Hepatocyte (in vitro differentiated cells): Measurements from ENCODE around the gene SLC47A1. TPM values are rescaled to one million over a fixed set of nuclear protein-coding genes. Genes with fewer than 3 reads are reported as not detected.

Source experiments
- DNase-seq: peaks from one replicate; pipeline ENCODE4 v3.0.0-alpha.2; 2016; ENCODE audit warnings: low spot score
- H2AFZ ChIP-seq: fragments of 200-600 bp; sonication (generic); 2 replicates; pipeline ENCODE4 v1.6.0; 2016; ENCODE audit warnings: antibody characterized with exemption, mild to moderate bottlenecking
- H3K27ac ChIP-seq: fragments of 200-600 bp; sonication (generic); 2 replicates; pipeline ENCODE4 v1.5.1; 2016; ENCODE audit warnings: mild to moderate bottlenecking
- H3K27me3 ChIP-seq: fragments of 200-600 bp; sonication (generic); 2 replicates; pipeline ENCODE4 v1.6.1; 2016
- H3K36me3 ChIP-seq: fragments of 200-600 bp; sonication (generic); replicated peaks from 2 replicates; pipeline ENCODE4 v1.5.1; 2016; ENCODE audit warnings: low read depth; ENCODE audit not compliant: insufficient read depth
- H3K4me1 ChIP-seq: fragments of 200-600 bp; sonication (generic); 2 replicates; pipeline ENCODE4 v1.5.1; 2016; ENCODE audit warnings: mild to moderate bottlenecking, moderate library complexity; ENCODE audit not compliant: insufficient read depth
- H3K4me2 ChIP-seq: fragments of 200-600 bp; sonication (generic); 2 replicates; pipeline ENCODE4 v1.6.0; 2016
- H3K4me3 ChIP-seq: fragments of 200-600 bp; sonication (generic); 2 replicates; pipeline ENCODE4 v1.5.1; 2016; ENCODE audit warnings: mild to moderate bottlenecking
- H3K79me2 ChIP-seq: fragments of 200-600 bp; sonication (generic); 2 replicates; pipeline ENCODE4 v1.6.0; 2017; ENCODE audit warnings: mild to moderate bottlenecking
- H3K9me2 ChIP-seq: fragments of 200-600 bp; sonication (generic); replicated peaks from 2 replicates; pipeline ENCODE4 v1.6.0; 2017; ENCODE audit warnings: mild to moderate bottlenecking; ENCODE audit not compliant: insufficient read depth
- H3K9me3 ChIP-seq: fragments of 200-600 bp; sonication (generic); 2 replicates; pipeline ENCODE4 v1.5.1; 2016; ENCODE audit warnings: low read depth, mild to moderate bottlenecking
- H4K20me1 ChIP-seq: fragments of 200-600 bp; sonication (generic); 2 replicates; pipeline ENCODE4 v1.6.0; 2016; ENCODE audit warnings: mild to moderate bottlenecking; ENCODE audit not compliant: insufficient read depth, poor library complexity, severe bottlenecking
- EZH2 ChIP-seq: fragments of 200-600 bp; sonication (generic); IDR thresholded peaks from 2 replicates; pipeline ENCODE4 v1.6.1; 2016; ENCODE audit warnings: antibody characterized with exemption, mild to moderate bottlenecking, borderline replicate concordance
- EZH2phosphoT487 ChIP-seq: fragments of 200-600 bp; sonication (generic); IDR thresholded peaks from one replicate; pipeline ENCODE4 v1.6.1; 2018; ENCODE audit warnings: antibody characterized with exemption, mild to moderate bottlenecking, low read depth, moderate library complexity; ENCODE audit not compliant: unreplicated experiment, severe bottlenecking
- WGBS: methylation state at CpG from one replicate; pipeline ENCODE4 v1.1.6; 2016; ENCODE audit warnings: low lambda C conversion rate; ENCODE audit errors: missing lambda C conversion rate; 5-methylcytosine and 5-hydroxymethylcytosine counted together
- polyA plus RNA-seq: library from polyadenylated mRNA; unstranded; fragments of >200 nt; fragmentation: Nextera tagmentation; extraction: Ambion mirVana; gene quantifications from 2 replicates; pipeline ENCODE4 v1.2.1, GENCODE V29; 2016
- total RNA-seq: library from RNA; depleted of rRNA; stranded (reverse); fragments of >200 nt; gene quantifications from 2 replicates; pipeline ENCODE4 v1.2.3, GENCODE V29; 2014
- TF ChIP-seq, protein P1 (sequence below): fragments of 200-600 bp; sonication (generic); IDR thresholded peaks from 2 replicates; pipeline ENCODE4 v1.5.1; 2016; ENCODE audit warnings: antibody characterized with exemption, mild to moderate bottlenecking; ENCODE audit not compliant: poor library complexity

Gene SLC47A1
- total and polyA plus RNA-seq, 2 experiments from 2014 or later = 26.4 to 38.4 TPM

DNA sequence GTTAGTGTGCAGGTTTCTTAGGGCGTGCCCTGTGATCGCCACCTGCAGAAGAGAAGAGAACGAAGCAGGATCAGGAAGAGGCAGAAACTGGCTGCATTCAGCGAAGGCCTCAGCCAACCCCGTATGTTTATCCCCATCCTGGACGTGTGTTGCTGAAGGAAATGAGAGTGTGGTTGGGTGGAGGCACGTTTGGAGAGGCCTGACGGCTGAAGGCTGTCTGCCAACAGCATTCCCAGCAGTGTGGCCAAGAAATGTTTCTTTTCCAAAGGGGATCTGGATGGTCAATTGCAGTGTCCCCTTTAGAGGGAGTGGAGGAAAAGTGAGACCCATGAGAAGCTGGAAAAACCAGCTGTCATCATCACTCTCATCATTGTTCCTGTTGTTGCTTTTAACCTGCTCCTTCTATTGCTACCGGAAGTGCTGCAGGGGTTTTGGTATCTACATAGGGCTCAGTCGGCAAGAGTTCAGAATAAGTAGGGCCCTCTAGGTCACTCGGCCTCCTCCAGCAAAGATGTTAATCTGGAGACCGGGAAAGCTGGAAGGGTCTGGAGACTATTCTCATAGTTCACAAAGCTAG is 46.5 kb upstream of the SLC47A1 start:
- Histone ChIP-seq H3K9me2 (no peaks in the 10 kb centered on the region), H3K9me3 (no peaks in the 10 kb centered on the region), H3K27ac (no peak overlapping the region), H3K27me3 (no peaks in the 10 kb centered on the region), H3K4me2 (no peak overlapping the region), H2AFZ (no peak overlapping the region), H3K4me3 (no peak overlapping the region), H3K79me2 (no peaks in the 10 kb centered on the region), H3K36me3 (no peaks in the 10 kb centered on the region), H3K4me1 (no peaks in the 10 kb centered on the region), H4K20me1 (no peaks in the 10 kb centered on the region)
- 63% methylated on average over 12 of the region's 12 CpGs for WGBS
- DNase-seq = no peak
- TF ChIP-seq, protein P1, sequence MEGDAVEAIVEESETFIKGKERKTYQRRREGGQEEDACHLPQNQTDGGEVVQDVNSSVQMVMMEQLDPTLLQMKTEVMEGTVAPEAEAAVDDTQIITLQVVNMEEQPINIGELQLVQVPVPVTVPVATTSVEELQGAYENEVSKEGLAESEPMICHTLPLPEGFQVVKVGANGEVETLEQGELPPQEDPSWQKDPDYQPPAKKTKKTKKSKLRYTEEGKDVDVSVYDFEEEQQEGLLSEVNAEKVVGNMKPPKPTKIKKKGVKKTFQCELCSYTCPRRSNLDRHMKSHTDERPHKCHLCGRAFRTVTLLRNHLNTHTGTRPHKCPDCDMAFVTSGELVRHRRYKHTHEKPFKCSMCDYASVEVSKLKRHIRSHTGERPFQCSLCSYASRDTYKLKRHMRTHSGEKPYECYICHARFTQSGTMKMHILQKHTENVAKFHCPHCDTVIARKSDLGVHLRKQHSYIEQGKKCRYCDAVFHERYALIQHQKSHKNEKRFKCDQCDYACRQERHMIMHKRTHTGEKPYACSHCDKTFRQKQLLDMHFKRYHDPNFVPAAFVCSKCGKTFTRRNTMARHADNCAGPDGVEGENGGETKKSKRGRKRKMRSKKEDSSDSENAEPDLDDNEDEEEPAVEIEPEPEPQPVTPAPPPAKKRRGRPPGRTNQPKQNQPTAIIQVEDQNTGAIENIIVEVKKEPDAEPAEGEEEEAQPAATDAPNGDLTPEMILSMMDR = no peak
- TF ChIP-seq EZH2 = no peak
- TF ChIP-seq EZH2phosphoT487 = no peak

DNA sequence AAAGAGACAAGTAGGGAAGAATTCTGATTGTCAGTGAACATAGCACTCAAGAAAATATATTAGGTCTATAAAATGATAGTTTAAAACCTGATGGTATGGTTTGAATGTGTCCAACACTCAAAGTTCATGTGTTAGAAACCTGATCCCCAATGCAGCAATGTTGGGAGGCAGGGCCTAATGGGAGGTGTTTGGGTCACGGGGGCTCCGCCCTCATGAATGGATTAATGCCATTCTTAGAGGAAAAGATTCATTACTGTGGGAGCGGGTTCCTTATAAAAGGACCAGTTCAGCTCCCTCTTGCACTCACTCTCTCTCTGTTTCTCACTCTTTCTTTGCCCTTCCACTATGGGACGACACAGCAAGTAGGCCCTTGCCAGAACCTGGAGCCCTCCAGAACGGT is 41.5 kb upstream of the SLC47A1 start:
- H3K27ac ChIP-seq = no peak overlapping the region
- no peaks in the 10 kb centered on the region for H3K9me2 ChIP-seq
- H3K36me3 ChIP-seq = no peaks in the 10 kb centered on the region
- H3K27me3 ChIP-seq = no peaks in the 10 kb centered on the region
- no peak overlapping the region for H3K4me2 ChIP-seq
- WGBS = 85% methylated on average over 5 of the region's 5 CpGs
- no peak overlapping the region for H2AFZ ChIP-seq
- H3K9me3 ChIP-seq = no peaks in the 10 kb centered on the region
- TF ChIP-seq, protein P1 = no peak
- no peak for TF ChIP-seq EZH2phosphoT487
- TF ChIP-seq EZH2 = no peak
- H4K20me1 ChIP-seq = no peaks in the 10 kb centered on the region
- no peak for DNase-seq
- no peak overlapping the region for H3K4me3 ChIP-seq
- no peaks in the 10 kb centered on the region for H3K79me2 ChIP-seq
- no peaks in the 10 kb centered on the region for H3K4me1 ChIP-seq

DNA sequence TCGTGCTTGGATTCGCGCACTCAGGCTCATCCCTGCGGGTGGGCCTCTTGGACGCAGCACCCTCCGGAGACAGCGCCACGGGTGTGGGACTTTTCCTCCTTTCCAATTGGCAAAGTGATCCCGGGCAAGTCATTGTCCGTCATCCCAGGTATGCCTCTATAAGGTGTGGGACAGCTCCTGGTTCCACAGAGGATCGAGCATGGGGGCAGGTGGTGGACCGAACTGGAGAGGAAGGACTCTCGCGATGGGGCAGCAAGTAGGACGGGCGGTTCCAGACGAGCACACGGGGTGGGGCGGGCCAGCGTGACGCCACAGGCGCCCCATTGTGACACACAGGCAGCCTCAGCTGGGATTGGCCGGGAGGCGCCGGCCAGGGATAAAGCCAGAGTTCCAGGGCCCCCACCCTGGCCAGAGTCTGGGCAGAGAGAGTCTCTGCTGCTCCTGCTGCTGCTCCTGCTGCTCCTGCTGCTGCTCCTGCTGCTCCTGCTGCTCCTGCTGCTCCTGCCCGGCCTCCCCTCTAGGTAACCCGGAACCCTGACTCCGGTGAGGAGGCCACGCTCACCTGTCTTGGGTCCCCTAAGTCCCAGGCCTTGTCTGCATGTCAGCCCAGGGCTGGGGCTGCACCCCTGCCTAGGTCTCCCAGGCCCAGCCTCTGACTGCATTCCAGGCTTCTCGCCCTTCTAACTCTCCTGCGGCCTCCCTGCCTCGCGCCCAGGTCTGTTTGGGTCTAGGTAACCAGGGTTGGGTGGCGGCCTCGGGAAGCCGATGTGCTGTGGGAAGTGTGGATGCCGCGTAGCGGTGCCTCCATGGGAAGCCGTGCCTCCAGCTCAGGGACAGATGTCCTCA is 38.5 kb upstream of the SLC47A1 start:
- no peak overlapping the region for H3K27ac ChIP-seq
- H3K4me3 ChIP-seq = no peak overlapping the region
- H3K36me3 ChIP-seq = no peaks in the 10 kb centered on the region
- H2AFZ ChIP-seq = no peak overlapping the region
- H3K79me2 ChIP-seq = no peaks in the 10 kb centered on the region
- no peaks in the 10 kb centered on the region for H3K9me3 ChIP-seq
- H3K4me2 ChIP-seq = no peak overlapping the region
- no peaks in the 10 kb centered on the region for H3K27me3 ChIP-seq
- 94% methylated on average over 40 of the region's 40 CpGs for WGBS
- no peaks in the 10 kb centered on the region for H3K4me1 ChIP-seq
- H4K20me1 ChIP-seq = no peaks in the 10 kb centered on the region
- H3K9me2 ChIP-seq = no peaks in the 10 kb centered on the region
- TF ChIP-seq EZH2 = no peak
- TF ChIP-seq EZH2phosphoT487 = no peak
- TF ChIP-seq, protein P1 = no peak
- no peak for DNase-seq
